Measurements from ENCODE around the gene RAB11FIP4. TPM values are rescaled to one million over a fixed set of nuclear protein-coding genes. Genes with fewer than 3 reads are reported as not detected.

The RAB11FIP4 gene
- total RNA-seq, 1 donor: 15.1 TPM

GRCh38 chr17:31515267-31515666 is 123.8 kb downstream of the RAB11FIP4 start:
- no peak for DNase-seq (ENCODE audit: low read depth in 2 of 3, low spot score in 2 of 3)

DNA sequence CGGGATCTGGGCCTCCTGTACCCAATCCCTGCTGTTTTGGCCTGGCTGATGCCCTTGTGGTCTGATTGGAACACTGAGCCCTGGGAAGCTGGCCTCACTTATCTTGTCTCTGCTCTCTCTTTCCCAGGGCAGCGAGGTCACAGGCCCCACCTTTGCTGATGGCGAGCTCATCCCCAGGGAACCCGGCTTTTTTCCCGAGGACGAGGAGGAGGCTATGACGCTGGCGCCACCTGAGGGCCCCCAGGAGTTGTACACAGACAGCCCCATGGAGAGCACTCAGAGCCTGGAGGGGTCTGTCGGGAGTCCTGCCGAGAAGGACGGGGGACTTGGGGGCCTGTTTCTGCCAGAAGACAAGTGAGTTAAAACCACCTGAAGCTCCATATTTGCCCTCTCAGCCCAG is 126.0 kb downstream of the RAB11FIP4 start:
- DNase-seq (ENCODE audit: low read depth in 2 of 3, low spot score in 2 of 3): no peak

- DNase-seq (ENCODE audit: low read depth in 2 of 3, low spot score in 2 of 3): no peak
Measured at GRCh38 chr17:31518478-31518877, 127.0 kb downstream of the RAB11FIP4 start.

- no peak for DNase-seq (ENCODE audit: low read depth in 2 of 3, low spot score in 2 of 3)
Measured at GRCh38 chr17:31521632-31522283, 130.3 kb downstream of the RAB11FIP4 start.

- no peak for DNase-seq (ENCODE audit: low read depth in 2 of 3, low spot score in 2 of 3)
Measured at GRCh38 chr17:31522284-31522931, 130.9 kb downstream of the RAB11FIP4 start.

- DNase-seq (ENCODE audit: low read depth in 2 of 3, low spot score in 2 of 3): no peak
Measured at GRCh38 chr17:31522987-31523495, 131.6 kb downstream of the RAB11FIP4 start.

DNA sequence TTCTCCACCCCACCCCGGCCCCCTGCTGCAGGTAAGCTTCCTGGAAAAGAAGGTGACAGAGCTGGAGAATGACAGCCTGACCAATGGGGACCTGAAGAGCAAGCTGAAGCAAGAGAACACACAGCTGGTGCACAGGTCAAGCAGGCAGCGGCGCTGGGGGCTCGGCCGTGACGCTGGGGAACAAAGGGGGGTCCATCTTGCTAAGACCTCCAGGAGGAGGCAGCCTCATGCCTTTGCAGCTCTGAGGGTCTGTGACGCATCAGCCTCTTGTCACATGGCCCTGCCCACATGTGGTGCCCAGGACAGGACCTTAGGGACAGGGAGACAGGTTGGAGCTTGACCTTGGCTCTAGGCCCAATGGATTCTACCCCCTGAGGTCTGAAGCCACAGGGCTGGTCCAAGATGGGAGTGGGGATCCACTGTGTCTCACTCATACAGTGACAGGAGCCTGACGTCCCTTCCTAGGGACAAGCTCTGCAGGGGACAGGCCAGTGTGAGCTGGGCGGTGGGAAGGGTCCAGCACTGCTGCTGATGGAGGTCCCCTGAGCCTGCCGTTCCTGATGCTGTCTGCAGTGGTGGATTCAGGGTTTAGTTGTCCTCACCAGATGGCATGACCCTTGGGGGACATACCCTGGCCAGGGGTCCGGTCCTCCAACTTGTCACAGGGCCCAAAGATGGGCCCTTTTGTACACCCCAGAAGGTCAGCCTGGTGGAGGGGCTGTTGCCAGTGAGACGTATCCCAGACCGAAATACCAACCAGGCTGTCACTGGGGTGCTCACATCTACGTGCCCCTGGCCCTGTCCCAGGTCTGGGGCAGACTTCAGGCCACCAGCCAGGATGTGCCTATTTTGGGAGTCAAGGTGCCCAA is 132.6 kb downstream of the RAB11FIP4 start:
- no peak for DNase-seq (ENCODE audit: low read depth in 2 of 3, low spot score in 2 of 3)

DNA sequence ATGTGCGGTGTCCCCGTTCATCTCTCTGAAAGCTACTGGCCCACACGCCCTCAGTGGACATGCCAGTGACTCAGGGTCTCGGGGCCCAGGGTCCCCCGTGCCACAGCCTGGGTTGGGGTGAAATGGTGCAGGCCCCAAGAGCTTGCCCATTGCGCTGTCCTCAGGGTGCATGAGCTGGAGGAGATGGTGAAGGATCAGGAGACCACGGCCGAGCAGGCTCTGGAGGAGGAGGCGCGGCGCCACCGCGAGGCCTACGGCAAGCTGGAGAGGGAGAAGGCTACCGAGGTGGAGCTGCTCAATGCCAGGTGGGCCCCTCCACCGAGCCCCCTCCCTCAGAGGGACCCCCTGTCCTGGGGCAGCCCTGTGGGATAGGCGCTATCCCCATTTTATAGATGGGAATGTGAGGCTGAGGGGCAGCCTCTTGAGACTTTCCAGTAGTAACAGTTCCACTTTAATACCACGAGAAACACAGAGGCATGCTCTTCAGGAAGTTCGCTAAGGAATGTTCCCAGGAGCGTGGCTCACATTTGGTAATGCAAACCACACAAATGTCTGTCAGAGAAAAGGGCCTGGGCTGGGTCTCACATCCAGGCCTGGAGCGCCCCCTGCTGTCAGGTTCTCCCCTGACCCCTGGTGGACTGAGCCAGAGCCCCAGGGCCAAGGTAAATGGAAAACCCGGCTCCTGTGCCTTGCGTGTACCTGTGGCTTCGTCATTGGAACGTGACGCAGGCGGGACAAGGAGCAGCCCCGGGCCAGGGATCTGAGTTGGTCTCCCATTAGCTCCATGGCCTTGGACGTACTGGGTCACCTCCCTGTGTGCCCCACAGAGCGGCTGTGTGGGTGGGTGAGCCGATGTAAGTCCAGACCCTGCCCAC is 133.7 kb downstream of the RAB11FIP4 start:
- peak; percentile 74 to 80 (median 78) for DNase-seq (ENCODE audit: low read depth in 2 of 3, low spot score in 2 of 3)

DNA sequence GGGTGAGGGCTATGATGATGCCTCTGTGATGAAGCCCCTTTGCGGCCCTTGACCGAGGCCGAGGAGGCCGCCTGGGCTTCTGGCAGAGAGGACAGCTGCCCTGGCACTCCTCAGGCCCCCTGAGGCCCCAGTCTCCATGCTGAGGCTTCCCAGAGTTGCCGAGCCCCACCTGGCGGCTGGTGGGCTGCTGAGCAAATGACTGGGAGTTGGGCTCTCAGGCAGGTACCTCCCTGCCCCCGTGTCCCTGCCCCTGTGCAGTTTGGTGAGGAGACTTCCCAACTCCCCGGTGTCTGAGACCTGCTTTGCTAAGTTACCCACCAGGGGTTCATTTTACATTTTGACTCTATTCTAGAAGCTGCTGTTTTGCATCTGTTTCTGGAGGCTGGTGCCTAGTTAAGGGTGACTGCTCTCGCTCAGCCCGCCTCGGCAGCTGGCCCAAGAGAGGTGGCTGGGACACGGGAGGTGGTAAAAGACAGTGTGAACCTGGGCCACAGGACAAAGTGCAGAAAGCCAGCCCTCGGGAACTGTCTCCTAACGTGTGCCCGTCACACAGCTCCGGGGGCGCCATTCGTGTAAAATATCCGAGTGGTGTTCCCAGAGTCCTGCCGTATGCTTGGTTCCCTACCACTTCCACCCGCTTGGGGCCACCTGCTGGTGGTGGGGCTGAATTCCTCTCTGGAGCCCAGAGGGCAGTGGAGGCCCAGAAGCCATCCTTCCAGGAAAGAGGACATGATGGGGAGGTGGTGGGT is 134.5 kb downstream of the RAB11FIP4 start:
- no peak for DNase-seq (ENCODE audit: low read depth in 2 of 3, low spot score in 2 of 3)

GRCh38 chr17:31527606-31528005 is 136.1 kb downstream of the RAB11FIP4 start:
- DNase-seq (ENCODE audit: low read depth in 2 of 3, low spot score in 2 of 3): no peak

DNA sequence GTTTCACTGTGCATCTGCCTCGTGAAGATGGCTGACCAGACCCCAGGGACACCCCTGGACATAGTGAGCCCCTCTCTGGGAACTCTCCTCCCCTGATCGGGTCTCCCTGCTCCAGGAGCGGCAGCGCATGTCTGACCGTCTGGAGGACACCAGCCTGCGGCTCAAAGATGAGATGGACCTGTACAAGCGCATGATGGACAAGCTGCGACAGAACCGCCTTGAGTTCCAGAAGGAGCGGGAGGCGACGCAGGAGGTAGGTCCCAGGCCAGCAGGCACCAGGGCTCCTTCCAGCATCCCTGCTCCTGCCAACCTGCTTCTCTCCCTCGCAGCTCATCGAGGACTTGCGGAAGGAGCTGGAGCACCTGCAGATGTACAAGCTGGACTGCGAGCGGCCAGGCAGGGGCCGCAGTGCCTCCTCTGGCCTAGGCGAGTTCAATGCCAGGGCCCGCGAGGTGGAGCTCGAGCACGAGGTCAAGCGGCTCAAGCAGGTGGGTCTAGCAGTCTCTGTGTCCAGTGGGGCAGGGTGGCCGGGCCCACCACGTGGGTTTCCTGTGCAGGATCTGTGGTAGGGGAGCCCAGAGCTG is 136.9 kb downstream of the RAB11FIP4 start:
- DNase-seq (ENCODE audit: low read depth in 2 of 3, low spot score in 2 of 3): no peak

GRCh38 chr17:31529841-31530251 is 138.4 kb downstream of the RAB11FIP4 start:
- DNase-seq (ENCODE audit: low read depth in 2 of 3, low spot score in 2 of 3): no peak

- no peak for DNase-seq (ENCODE audit: low read depth in 2 of 3, low spot score in 2 of 3)
Measured at GRCh38 chr17:31530391-31530985, 139.0 kb downstream of the RAB11FIP4 start.

GRCh38 chr17:31531336-31531980 is 140.0 kb downstream of the RAB11FIP4 start:
- no peak for DNase-seq (ENCODE audit: low read depth in 2 of 3, low spot score in 2 of 3)

GRCh38 chr17:31532081-31532480 is 140.6 kb downstream of the RAB11FIP4 start:
- DNase-seq (ENCODE audit: low read depth in 2 of 3, low spot score in 2 of 3): no peak

- DNase-seq (ENCODE audit: low read depth in 2 of 3, low spot score in 2 of 3): no peak
Measured at GRCh38 chr17:31532526-31532925, 141.1 kb downstream of the RAB11FIP4 start.

DNA sequence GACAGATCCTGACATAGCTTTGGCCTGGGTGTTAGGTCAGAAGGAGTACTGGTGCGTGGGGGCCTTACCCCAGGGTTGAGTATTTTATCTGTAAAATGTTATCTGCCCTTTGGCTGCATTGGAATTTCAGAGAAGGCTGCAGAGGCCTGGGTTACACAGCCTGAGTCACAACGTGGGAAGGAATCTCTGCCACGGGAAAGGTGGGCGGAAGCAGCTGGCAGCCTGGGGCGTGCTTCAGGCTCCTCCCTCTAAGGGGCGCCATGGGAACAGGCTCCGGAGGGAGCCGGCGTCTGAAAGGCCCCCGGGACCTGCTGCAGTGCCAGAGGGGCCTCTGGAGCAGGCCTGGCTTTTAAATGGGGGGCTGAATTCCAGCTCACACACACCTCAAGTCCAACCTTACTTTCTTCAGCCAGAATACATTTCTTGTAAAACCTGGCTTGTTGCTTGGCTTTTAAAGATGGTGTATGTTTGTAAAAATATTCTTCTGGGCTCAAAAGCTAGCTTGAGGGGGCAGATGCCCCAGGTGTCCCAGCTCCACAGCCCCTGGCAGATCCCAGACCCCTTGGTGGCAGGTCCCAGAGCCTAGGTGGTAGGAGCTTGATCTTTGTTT is 142.2 kb downstream of the RAB11FIP4 start:
- DNase-seq (ENCODE audit: low read depth in 2 of 3, low spot score in 2 of 3): peak in 2 of 3 donors; percentile 33 to 48
